Esophagus muscularis mucosa (tissue), 4 donors: ENCODE measurements around the gene SLC22A7. TPM values are rescaled to one million over a fixed set of nuclear protein-coding genes. Genes with fewer than 3 reads are reported as not detected.

Source experiments
- DNase-seq: peaks from one replicate; pipeline ENCODE4 v3.0.0-alpha.2; 2017; ENCODE audit errors: extremely low spot score
- H3K27ac ChIP-seq, 4 donors: fragments of 200-600 bp; sonication (generic); replicated peaks in 1 of 4; 1 replicate in 3 of 4; 2 replicates in 1 of 4; pipeline ENCODE4 v1.5.1; 2016 to 2019; ENCODE audit warnings: mild to moderate bottlenecking in 1 of 4
- H3K27me3 ChIP-seq, 4 donors: fragments of 200-600 bp; sonication (generic); one replicate each; pipeline versions ENCODE4 v1.5.1 to v1.6.0; 2016 to 2019
- H3K36me3 ChIP-seq, 4 donors: fragments of 200-600 bp; sonication (generic); one replicate each; pipeline ENCODE4 v1.5.1; 2016 to 2019
- H3K4me1 ChIP-seq, 4 donors: fragments of 200-600 bp; sonication (generic); one replicate each; pipeline ENCODE4 v1.5.1; 2016 to 2019
- H3K4me3 ChIP-seq, 4 donors: fragments of 200-600 bp; sonication (generic); 1 replicate in 2 of 4; 2 replicates in 2 of 4; pipeline ENCODE4 v1.5.1; 2016 to 2019; ENCODE audit warnings: mild to moderate bottlenecking in 4 of 4, moderate library complexity in 1 of 4
- H3K9me3 ChIP-seq, 4 donors: fragments of 200-600 bp; sonication (generic); 1 replicate in 3 of 4; 2 replicates in 1 of 4; pipeline ENCODE4 v1.5.1; 2016 to 2019
- EP300 ChIP-seq: sonication (generic); formaldehyde crosslinking; IDR thresholded peaks from one replicate; pipeline ENCODE4 v1.6.1; 2017; ENCODE audit warnings: antibody characterized with exemption
- POLR2A ChIP-seq: fragments of 450-650 bp; IDR thresholded peaks from one replicate; pipeline ENCODE4 v1.6.1; 2017; ENCODE audit warnings: antibody characterized with exemption, moderate library complexity, mild to moderate bottlenecking, low read depth
- POLR2AphosphoS5 ChIP-seq, 2 donors: sonication (generic); formaldehyde crosslinking; IDR thresholded peaks; one replicate each; pipeline ENCODE4 v1.6.1; 2017; ENCODE audit warnings: antibody characterized with exemption in 2 of 2
- WGBS: methylation state at CpG from one replicate; pipeline ENCODE4 v1.1.5; 2018; 5-methylcytosine and 5-hydroxymethylcytosine counted together
- intact Hi-C: fragments of 100-400 bp; cut with DNase I; formaldehyde crosslinking; loops from one replicate; pipeline ENCODE4 v1.15.1; 2023
- total RNA-seq, 4 donors: library from RNA; depleted of rRNA; stranded (reverse); fragments of >200 nt; gene quantifications; one replicate each; pipeline versions ENCODE4 v1.1.0 to v1.2.1, GENCODE V29; 2016
- TF ChIP-seq, protein P1 (sequence below), 3 experiments: fragments of 200-600 bp in 2 of 3; fragments of 450-650 bp in 1 of 3; sonication (generic) in 2 of 3; IDR thresholded peaks; one replicate each; pipeline ENCODE4 v1.5.1; 2017 to 2019; ENCODE audit warnings: antibody characterized with exemption in 3 of 3, mild to moderate bottlenecking in 2 of 3, moderate library complexity in 1 of 3

Gene SLC22A7
- total RNA-seq, 4 donors from 2014 or later = not detected

GRCh38 chr6:43306086-43306485, 8.0 kb downstream of the SLC22A7 start:
- no peaks in the 10 kb centered on the region for H3K9me3 ChIP-seq
- WGBS = 91% methylated on average over 6 of the region's 7 CpGs
- no peak for TF ChIP-seq EP300
- no peak for TF ChIP-seq POLR2A
- no peak for TF ChIP-seq POLR2AphosphoS5 (IDR thresholded peaks at IDR 0.05)
- TF ChIP-seq, protein P1, sequence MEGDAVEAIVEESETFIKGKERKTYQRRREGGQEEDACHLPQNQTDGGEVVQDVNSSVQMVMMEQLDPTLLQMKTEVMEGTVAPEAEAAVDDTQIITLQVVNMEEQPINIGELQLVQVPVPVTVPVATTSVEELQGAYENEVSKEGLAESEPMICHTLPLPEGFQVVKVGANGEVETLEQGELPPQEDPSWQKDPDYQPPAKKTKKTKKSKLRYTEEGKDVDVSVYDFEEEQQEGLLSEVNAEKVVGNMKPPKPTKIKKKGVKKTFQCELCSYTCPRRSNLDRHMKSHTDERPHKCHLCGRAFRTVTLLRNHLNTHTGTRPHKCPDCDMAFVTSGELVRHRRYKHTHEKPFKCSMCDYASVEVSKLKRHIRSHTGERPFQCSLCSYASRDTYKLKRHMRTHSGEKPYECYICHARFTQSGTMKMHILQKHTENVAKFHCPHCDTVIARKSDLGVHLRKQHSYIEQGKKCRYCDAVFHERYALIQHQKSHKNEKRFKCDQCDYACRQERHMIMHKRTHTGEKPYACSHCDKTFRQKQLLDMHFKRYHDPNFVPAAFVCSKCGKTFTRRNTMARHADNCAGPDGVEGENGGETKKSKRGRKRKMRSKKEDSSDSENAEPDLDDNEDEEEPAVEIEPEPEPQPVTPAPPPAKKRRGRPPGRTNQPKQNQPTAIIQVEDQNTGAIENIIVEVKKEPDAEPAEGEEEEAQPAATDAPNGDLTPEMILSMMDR (IDR thresholded peaks at IDR 0.05) = no peak
- no peak overlapping the region for H3K4me3 ChIP-seq
- no peaks in the 10 kb centered on the region for H3K36me3 ChIP-seq
- no peak for DNase-seq
- intact Hi-C loops = no loop called here
- no peak overlapping the region for H3K27ac ChIP-seq
- peaks cover 11 to 17% (median 15%) of the 10 kb centered on the region in 4 donors for H3K4me1 ChIP-seq
- peaks cover 0 to 35% (median 0%) of the 10 kb centered on the region in 4 donors for H3K27me3 ChIP-seq

- WGBS = 88% methylated on average over 4 of the region's 5 CpGs
- DNase-seq = no peak
- Histone ChIP-seq H3K36me3 (no peaks in the 10 kb centered on the region), H3K4me1 (peaks cover 11 to 17% (median 15%) of the 10 kb centered on the region in 4 donors), H3K27ac (no peak overlapping the region), H3K27me3 (peaks cover 0 to 25% (median 0%) of the 10 kb centered on the region in 4 donors), H3K4me3 (no peak overlapping the region), H3K9me3 (no peaks in the 10 kb centered on the region)
- TF ChIP-seq EP300 (no peak), POLR2AphosphoS5 (IDR thresholded peaks at IDR 0.05) (no peak), POLR2A (no peak)
- TF ChIP-seq, protein P1 (IDR thresholded peaks at IDR 0.05) = no peak
- intact Hi-C loops = no loop called here
These were observed 9.5 kb downstream of the SLC22A7 start for GRCh38 chr6:43307451-43308100.

DNA sequence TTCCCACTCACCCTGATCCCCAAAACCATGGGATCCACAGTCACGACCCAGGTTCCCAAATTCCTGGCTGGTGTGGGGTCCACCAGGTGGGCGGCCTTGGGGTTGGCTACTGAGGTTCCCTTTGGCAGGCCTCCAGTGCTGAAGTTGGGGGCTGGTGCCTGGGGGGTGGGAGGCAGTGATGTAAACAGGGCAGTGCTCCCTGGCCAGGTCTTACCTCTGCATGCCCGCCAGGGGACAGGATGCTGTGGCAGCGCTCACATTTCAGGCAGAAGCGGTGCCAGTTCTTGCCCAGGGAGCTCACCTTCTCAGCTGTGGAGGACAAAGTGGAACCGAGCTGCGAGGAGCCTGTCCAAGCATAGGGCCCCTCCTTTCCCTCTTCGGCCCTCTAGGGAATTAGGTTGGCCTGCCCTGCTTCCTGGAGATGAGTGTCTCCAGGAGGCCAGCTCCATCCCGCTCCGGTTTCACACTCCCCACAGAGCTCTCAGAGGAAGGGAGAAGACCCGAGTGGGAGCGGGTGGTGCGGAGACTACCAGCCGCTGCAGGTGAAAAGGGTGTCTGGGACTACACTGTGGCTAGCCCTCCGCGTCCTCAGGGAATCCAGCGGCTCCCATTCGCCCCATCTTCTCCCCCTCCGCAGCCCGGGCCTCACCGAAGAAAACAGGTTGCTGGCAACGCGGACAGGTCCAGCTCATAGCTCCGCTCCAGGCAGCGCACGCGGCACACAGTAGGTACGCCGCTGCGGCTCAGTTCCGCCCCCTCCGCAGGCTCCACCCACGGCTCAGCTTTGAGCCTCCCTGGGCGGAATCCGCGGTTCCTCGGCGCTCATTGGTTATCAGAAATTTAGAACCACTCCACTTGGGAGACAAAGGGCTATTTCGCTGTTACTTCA, 10.3 kb downstream of the SLC22A7 start, which contains the start of gene CRIP3:
Gene CRIP3 (minus strand): TSS at position 726 of the 889 bp plus-strand sequence. CDS start 34 bp downstream, at position 692.
- DNase-seq = no peak
- H3K27ac ChIP-seq = no peak within 1 kb of the TSS
- TF ChIP-seq, protein P1 (IDR thresholded peaks at IDR 0.05) = no peak
- TF ChIP-seq POLR2AphosphoS5 (IDR thresholded peaks at IDR 0.05) = no peak
- no peak for TF ChIP-seq POLR2A
- TF ChIP-seq EP300 = no peak
- no peaks in the 10 kb centered on the region for H3K9me3 ChIP-seq
- 1% methylated on average over 23 of the region's 39 CpGs for whole genome bisulfite sequencing
- H3K4me1 ChIP-seq = peaks cover 11 to 17% (median 15%) of the 10 kb centered on the region in 4 donors
- intact Hi-C loops = no loop called here
- no peaks in the 10 kb centered on the region for H3K36me3 ChIP-seq
- peak within 1 kb of the TSS; percentile 46 to 54 (median 52) for H3K4me3 ChIP-seq
- H3K27me3 ChIP-seq = peaks cover 0 to 25% (median 0%) of the 10 kb centered on the region in 4 donors

DNA sequence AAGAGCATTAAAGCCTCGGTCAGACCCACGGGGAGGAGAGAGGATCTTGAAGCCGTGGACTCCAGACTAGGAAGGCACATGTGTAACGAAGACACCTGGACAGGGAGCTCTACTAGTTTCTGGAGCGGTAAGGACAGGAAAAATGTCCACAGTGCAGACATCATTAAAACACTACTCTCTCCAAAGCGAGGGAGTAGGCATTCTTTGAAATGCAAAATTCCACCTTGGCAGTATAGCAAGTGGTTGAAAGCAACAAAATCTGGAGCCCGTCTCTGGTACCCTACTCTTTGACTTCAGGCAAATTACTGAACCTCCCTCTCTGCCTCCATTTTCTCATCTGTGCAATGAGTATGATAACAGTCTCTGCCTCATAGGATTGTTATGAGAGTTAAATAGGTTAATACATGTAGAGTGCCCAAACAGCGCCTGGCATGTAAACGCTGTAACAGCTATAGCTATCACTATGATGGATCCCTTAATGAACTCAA, 11.0 kb downstream of the SLC22A7 start:
- Histone ChIP-seq H3K4me1 (peaks cover 11 to 17% (median 15%) of the 10 kb centered on the region in 4 donors), H3K36me3 (no peaks in the 10 kb centered on the region), H3K27ac (no peak overlapping the region), H3K4me3 (peak overlapping the region; percentile 46 to 54 (median 52)), H3K9me3 (no peaks in the 10 kb centered on the region), H3K27me3 (peaks cover 0 to 25% (median 0%) of the 10 kb centered on the region in 4 donors)
- DNase-seq = no peak
- WGBS = 34% methylated on average over 9 of the region's 9 CpGs
- intact Hi-C loops = no loop called here
- no peak for TF ChIP-seq EP300
- no peak for TF ChIP-seq POLR2A
- TF ChIP-seq, protein P1 (IDR thresholded peaks at IDR 0.05) = no peak
- no peak for TF ChIP-seq POLR2AphosphoS5 (IDR thresholded peaks at IDR 0.05)
